HepG2 (cell line): ENCODE results near the gene CCDC17. TPM values are rescaled to one million over a fixed set of nuclear protein-coding genes. Genes with fewer than 3 reads are reported as not detected.

Source experiments
- EP300 ChIP-seq, 3 experiments: sonication (generic) in 1 of 3; formaldehyde crosslinking in 1 of 3; IDR thresholded peaks; 2 replicates each; pipeline versions ENCODE4 v1.5.1 to v1.6.1; 2011 to 2020; ENCODE audit warnings: low read depth in 2 of 3, low read length in 2 of 3, borderline replicate concordance in 1 of 3, improper control_type of control experiment in 1 of 3, mild to moderate bottlenecking in 1 of 3, missing genetic modification reagents in 1 of 3, moderate library complexity in 1 of 3
- FUBP1 ChIP-seq: sonication (generic); formaldehyde crosslinking; IDR thresholded peaks from 2 replicates; pipeline ENCODE4 v1.5.1; 2020; ENCODE audit warnings: missing genetic modification reagents, mild to moderate bottlenecking, borderline replicate concordance
- HES4 ChIP-seq: sonication (generic); formaldehyde crosslinking; IDR thresholded peaks from 2 replicates; pipeline ENCODE4 v1.9.0; 2021; ENCODE audit warnings: mild to moderate bottlenecking, missing genetic modification reagents, borderline replicate concordance
- IRX3 ChIP-seq: sonication (generic); formaldehyde crosslinking; IDR thresholded peaks from 2 replicates; pipeline ENCODE4 v1.8.1; 2023; ENCODE audit warnings: mild to moderate bottlenecking, low read depth, missing genetic modification reagents, borderline replicate concordance
- KDM5A ChIP-seq: fragments of 200-600 bp; sonication (generic); IDR thresholded peaks from 2 replicates; pipeline ENCODE4 v1.7.0; 2018; ENCODE audit warnings: antibody characterized with exemption, mild to moderate bottlenecking, low read length, borderline replicate concordance
- KDM6A ChIP-seq: IDR thresholded peaks from 2 replicates; pipeline ENCODE4 v1.6.1; 2016; ENCODE audit warnings: low read depth
- NR1H2 ChIP-seq: sonication (generic); formaldehyde crosslinking; IDR thresholded peaks from 2 replicates; pipeline ENCODE4 v1.8.1; 2022; ENCODE audit warnings: low read depth, missing genetic modification reagents, borderline replicate concordance
- TARDBP ChIP-seq: sonication (generic); formaldehyde crosslinking; IDR thresholded peaks from 2 replicates; pipeline ENCODE4 v1.8.0; 2022; ENCODE audit warnings: mild to moderate bottlenecking, missing genetic modification reagents
- TBX2 ChIP-seq: sonication (generic); formaldehyde crosslinking; IDR thresholded peaks from 2 replicates; pipeline ENCODE4 v1.5.0; 2020; ENCODE audit warnings: missing genetic modification reagents, mild to moderate bottlenecking, borderline replicate concordance
- TBX3 ChIP-seq: fragments of 450-650 bp; IDR thresholded peaks from 2 replicates; pipeline ENCODE4 v1.6.1; 2017; ENCODE audit warnings: antibody characterized with exemption, mild to moderate bottlenecking, inconsistent platforms, borderline replicate concordance
- ZMYM3 ChIP-seq: sonication (generic); formaldehyde crosslinking; IDR thresholded peaks from 2 replicates; pipeline ENCODE4 v1.5.1; 2020; ENCODE audit warnings: mild to moderate bottlenecking, missing genetic modification reagents
- ZNF10 ChIP-seq: sonication (generic); formaldehyde crosslinking; IDR thresholded peaks from 2 replicates; pipeline ENCODE4 v1.4.0; 2020; ENCODE audit warnings: mild to moderate bottlenecking, low read depth, missing genetic modification reagents, borderline replicate concordance
- ZNF263 ChIP-seq: sonication (generic); formaldehyde crosslinking; IDR thresholded peaks from 2 replicates; pipeline ENCODE4 v1.4.0; 2020; ENCODE audit warnings: missing genetic modification reagents
- ZNF550 ChIP-seq: sonication (generic); formaldehyde crosslinking; IDR thresholded peaks from 2 replicates; pipeline ENCODE4 v1.4.0; 2020; ENCODE audit warnings: mild to moderate bottlenecking, missing genetic modification reagents, borderline replicate concordance
- ZNF556 ChIP-seq: sonication (generic); formaldehyde crosslinking; IDR thresholded peaks from 2 replicates; pipeline ENCODE4 v1.4.0; 2020; ENCODE audit warnings: mild to moderate bottlenecking, missing genetic modification reagents, borderline replicate concordance
- ZNF572 ChIP-seq: sonication (generic); formaldehyde crosslinking; IDR thresholded peaks from 2 replicates; pipeline ENCODE4 v1.5.1; 2020; ENCODE audit warnings: mild to moderate bottlenecking, missing genetic modification reagents
- ZNF7 ChIP-seq: IDR thresholded peaks from 2 replicates; pipeline ENCODE4 v1.6.1; 2016; ENCODE audit warnings: missing biosample characterization, missing genetic modification reagents
- polyA plus RNA-seq, 8 experiments: library from polyadenylated mRNA; depleted of rRNA in 3 of 8; stranded (reverse) in 7 of 8; unstranded in 1 of 8; fragments of >200 nt; fragmentation: Illumina TruSeq in 4 of 8; extraction: Trizol in 4 of 8; gene quantifications; 2 replicates each; pipeline versions ENCODE4 v1.2.1 to v1.2.3, GENCODE V29; 2011 to 2016; ENCODE audit warnings: low read depth in 4 of 8, missing spikeins in 1 of 8, mixed read lengths in 1 of 8; ENCODE audit not compliant: insufficient read depth in 1 of 8
- total RNA-seq, 5 experiments: library from RNA; depleted of rRNA; stranded (reverse); fragments of >200 nt; fragmentation: Illumina TruSeq; extraction: Trizol; gene quantifications; 2 replicates each; pipeline ENCODE4 v1.2.3, GENCODE V29; 2016; ENCODE audit warnings: low read depth in 1 of 5
- TF ChIP-seq, protein P1 (sequence below): sonication (generic); formaldehyde crosslinking; IDR thresholded peaks from 2 replicates; pipeline ENCODE4 v1.4.0; 2020; ENCODE audit warnings: missing genetic modification reagents
- TF ChIP-seq, protein P2 (sequence below): sonication (generic); formaldehyde crosslinking; IDR thresholded peaks from 2 replicates; pipeline ENCODE4 v1.4.0; 2020; ENCODE audit warnings: mild to moderate bottlenecking, missing genetic modification reagents
- TF ChIP-seq, protein P3 (sequence below): sonication (generic); formaldehyde crosslinking; conservative IDR thresholded peaks from 2 replicates; pipeline ENCODE4 v1.4.0; 2020; ENCODE audit warnings: missing genetic modification reagents

The CCDC17 gene
- total and polyA plus RNA-seq, 2 of the 13 experiments (the other 11 are each of a cell fraction or from before 2014, with no cell fraction given) = 1.5 to 3.3 TPM

- TF ChIP-seq ZNF10 (CRISPR knock-in tag) (no peak), ZNF7 (CRISPR knock-in tag) (peak; percentile 41; the same call in 1 of the 2 replicates), TBX3 (peak; percentile 67; the same call in 1 of the 2 replicates), HES4 (no peak), ZNF572 (no peak), ZNF556 (CRISPR knock-in tag) (no peak), KDM6A (peak; percentile 84), FUBP1 (CRISPR knock-in tag) (no peak), KDM5A (no peak; the same call in 1 of the 2 replicates), IRX3 (CRISPR knock-in tag) (no peak), ZMYM3 (CRISPR knock-in tag) (no peak), TBX2 (CRISPR knock-in tag) (no peak), ZNF550 (CRISPR knock-in tag) (no peak), NR1H2 (CRISPR knock-in tag) (no peak), TARDBP (CRISPR knock-in tag) (peak; percentile 67; the same call in 1 of the 2 replicates), ZNF263 (no peak), EP300 (IDR thresholded peaks at IDR 0.05; ENCODE audit: low read depth in 2 of 2, low read length in 2 of 2) (peak in 1 of 2 experiments; percentile 82; a peak in 2 of 4 replicates), EP300 (CRISPR knock-in tag; IDR thresholded peaks at IDR 0.05; ENCODE audit: borderline replicate concordance) (no peak)
- TF ChIP-seq, protein P1, sequence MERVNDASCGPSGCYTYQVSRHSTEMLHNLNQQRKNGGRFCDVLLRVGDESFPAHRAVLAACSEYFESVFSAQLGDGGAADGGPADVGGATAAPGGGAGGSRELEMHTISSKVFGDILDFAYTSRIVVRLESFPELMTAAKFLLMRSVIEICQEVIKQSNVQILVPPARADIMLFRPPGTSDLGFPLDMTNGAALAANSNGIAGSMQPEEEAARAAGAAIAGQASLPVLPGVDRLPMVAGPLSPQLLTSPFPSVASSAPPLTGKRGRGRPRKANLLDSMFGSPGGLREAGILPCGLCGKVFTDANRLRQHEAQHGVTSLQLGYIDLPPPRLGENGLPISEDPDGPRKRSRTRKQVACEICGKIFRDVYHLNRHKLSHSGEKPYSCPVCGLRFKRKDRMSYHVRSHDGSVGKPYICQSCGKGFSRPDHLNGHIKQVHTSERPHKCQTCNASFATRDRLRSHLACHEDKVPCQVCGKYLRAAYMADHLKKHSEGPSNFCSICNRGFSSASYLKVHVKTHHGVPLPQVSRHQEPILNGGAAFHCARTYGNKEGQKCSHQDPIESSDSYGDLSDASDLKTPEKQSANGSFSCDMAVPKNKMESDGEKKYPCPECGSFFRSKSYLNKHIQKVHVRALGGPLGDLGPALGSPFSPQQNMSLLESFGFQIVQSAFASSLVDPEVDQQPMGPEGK (CRISPR knock-in tag) = no peak; the same call in 1 of the 2 replicates
- TF ChIP-seq, protein P2, sequence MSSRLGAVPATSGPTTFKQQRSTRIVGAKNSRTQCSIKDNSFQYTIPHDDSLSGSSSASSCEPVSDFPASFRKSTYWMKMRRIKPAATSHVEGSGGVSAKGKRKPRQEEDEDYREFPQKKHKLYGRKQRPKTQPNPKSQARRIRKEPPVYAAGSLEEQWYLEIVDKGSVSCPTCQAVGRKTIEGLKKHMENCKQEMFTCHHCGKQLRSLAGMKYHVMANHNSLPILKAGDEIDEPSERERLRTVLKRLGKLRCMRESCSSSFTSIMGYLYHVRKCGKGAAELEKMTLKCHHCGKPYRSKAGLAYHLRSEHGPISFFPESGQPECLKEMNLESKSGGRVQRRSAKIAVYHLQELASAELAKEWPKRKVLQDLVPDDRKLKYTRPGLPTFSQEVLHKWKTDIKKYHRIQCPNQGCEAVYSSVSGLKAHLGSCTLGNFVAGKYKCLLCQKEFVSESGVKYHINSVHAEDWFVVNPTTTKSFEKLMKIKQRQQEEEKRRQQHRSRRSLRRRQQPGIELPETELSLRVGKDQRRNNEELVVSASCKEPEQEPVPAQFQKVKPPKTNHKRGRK (CRISPR knock-in tag) = no peak
- TF ChIP-seq, protein P3, sequence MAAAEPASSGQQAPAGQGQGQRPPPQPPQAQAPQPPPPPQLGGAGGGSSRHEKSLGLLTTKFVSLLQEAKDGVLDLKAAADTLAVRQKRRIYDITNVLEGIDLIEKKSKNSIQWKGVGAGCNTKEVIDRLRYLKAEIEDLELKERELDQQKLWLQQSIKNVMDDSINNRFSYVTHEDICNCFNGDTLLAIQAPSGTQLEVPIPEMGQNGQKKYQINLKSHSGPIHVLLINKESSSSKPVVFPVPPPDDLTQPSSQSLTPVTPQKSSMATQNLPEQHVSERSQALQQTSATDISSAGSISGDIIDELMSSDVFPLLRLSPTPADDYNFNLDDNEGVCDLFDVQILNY (CRISPR knock-in tag) = no peak
Observed at GRCh38 chr1:45658171-45658570, 34.3 kb upstream of the CCDC17 start (continued).
